HepG2 (cell line): Measurements from ENCODE around the gene CPEB2.

Experiments
- CAMTA2 ChIP-seq: sonication (generic); formaldehyde crosslinking; IDR thresholded peaks from 2 replicates; pipeline ENCODE4 v1.4.0; 2020; ENCODE audit warnings: mild to moderate bottlenecking, missing genetic modification reagents, borderline replicate concordance
- HOXA7 ChIP-seq: sonication (generic); formaldehyde crosslinking; IDR thresholded peaks from 2 replicates; pipeline ENCODE4 v1.8.1; 2022; ENCODE audit warnings: mild to moderate bottlenecking, missing genetic modification reagents, moderate library complexity
- NR2C2 ChIP-seq: sonication (generic); formaldehyde crosslinking; IDR thresholded peaks from 2 replicates; pipeline ENCODE4 v1.4.0; 2020; ENCODE audit warnings: missing genetic modification reagents, mild to moderate bottlenecking, moderate library complexity, borderline replicate concordance
- RAD21 ChIP-seq: fragments of 450-650 bp; formaldehyde crosslinking; IDR thresholded peaks from 2 replicates; pipeline ENCODE4 v1.5.0; 2020; ENCODE audit warnings: mild to moderate bottlenecking

GRCh38 chr4:15007201-15007600, 4.9 kb downstream of the CPEB2 start:
- TF ChIP-seq RAD21 (CRISPR knock-in tag) (no peak), HOXA7 (CRISPR knock-in tag) (no peak), NR2C2 (CRISPR knock-in tag) (no peak), CAMTA2 (CRISPR knock-in tag) (no peak)
